B cell (primary cell): ENCODE data around the gene QRICH1. TPM values are rescaled to one million over a fixed set of nuclear protein-coding genes. Genes with fewer than 3 reads are reported as not detected.

Experiments used
- ATAC-seq: fragments of 200-7000 bp; cut with Tn5 transposase; one replicate; pipeline ENCODE4 v1.10.0; 2021; ENCODE audit warnings: low read depth, mild to moderate bottlenecking, moderate number of reproducible peaks, moderate library complexity
- CTCF ChIA-PET: fragments of 350-600 bp; sonication (Branson Sonifier 250); formaldehyde crosslinking; loops from one replicate; lab custom pipeline; 2021; ENCODE audit warnings: antibody characterized with exemption, inconsistent platforms; lab: Charles Lee
- POLR2A ChIA-PET: fragments of 350-600 bp; sonication (Branson Sonifier 250); formaldehyde crosslinking; loops from one replicate; lab custom pipeline; 2021; ENCODE audit warnings: antibody characterized with exemption; lab: Charles Lee
- DNase-seq: peaks from one replicate; pipeline ENCODE4 v3.0.0; 2013
- H2AFZ ChIP-seq: 2 replicates; pipeline ENCODE4 v1.6.1; 2012; ENCODE audit warnings: mild to moderate bottlenecking, low read depth, low read length; ENCODE audit not compliant: insufficient read depth, poor library complexity, severe bottlenecking
- H3K27ac ChIP-seq, 2 donors: 1 replicate in 1 of 2; 2 replicates in 1 of 2; pipeline ENCODE4 v1.5.1; 2012 to 2013; ENCODE audit warnings: low read length in 2 of 2, mild to moderate bottlenecking in 2 of 2, moderate library complexity in 1 of 2
- H3K27me3 ChIP-seq, 4 experiments: fragments of 200-600 bp in 1 of 4; sonication (generic) in 1 of 4; replicated peaks in 1 of 4; 1 replicate in 2 of 4; 2 replicates in 2 of 4; pipeline versions ENCODE4 v1.6.1 to v1.7.0; 2013 to 2016; ENCODE audit warnings: low read length in 3 of 4, mild to moderate bottlenecking in 2 of 4, mixed read lengths in 1 of 4, moderate library complexity in 1 of 4; ENCODE audit not compliant: insufficient read depth in 4 of 4, control insufficient read depth in 3 of 4; ENCODE audit errors: control extremely low read depth in 1 of 4
- H3K36me3 ChIP-seq, 2 experiments: replicated peaks in 1 of 2; 1 replicate in 1 of 2; 2 replicates in 1 of 2; pipeline versions ENCODE4 v1.6.1 to v1.7.1; 2013; ENCODE audit warnings: low read length in 1 of 2; ENCODE audit not compliant: insufficient read depth in 2 of 2, control insufficient read depth in 1 of 2; ENCODE audit errors: control extremely low read depth in 1 of 2, extremely low read depth in 1 of 2
- H3K4me1 ChIP-seq, 2 donors: fragments of 200-600 bp in 1 of 2; sonication (generic) in 1 of 2; 1 replicate in 1 of 2; 2 replicates in 1 of 2; pipeline versions ENCODE4 v1.5.1 to v1.6.1; 2013 to 2017; ENCODE audit warnings: low read length in 2 of 2; ENCODE audit not compliant: control insufficient read depth in 2 of 2, insufficient read depth in 2 of 2
- H3K4me2 ChIP-seq: replicated peaks from 2 replicates; pipeline ENCODE3; 2012; ENCODE audit warnings: mild to moderate bottlenecking, low read depth, low read length; ENCODE audit not compliant: poor library complexity, severe bottlenecking
- H3K4me3 ChIP-seq, 5 experiments: fragments of 200-600 bp in 1 of 5; sonication (generic) in 1 of 5; 1 replicate in 3 of 5; 2 replicates in 2 of 5; pipeline versions ENCODE4 v1.5.1 to v1.7.0; 2011 to 2016; ENCODE audit warnings: low read length in 4 of 5, mild to moderate bottlenecking in 4 of 5, low read depth in 2 of 5, control low read depth in 1 of 5, moderate library complexity in 1 of 5; ENCODE audit not compliant: insufficient read depth in 1 of 5; ENCODE audit errors: control extremely low read depth in 1 of 5, extremely low read depth in 1 of 5
- H3K79me2 ChIP-seq: fragments of 200-600 bp; sonication (generic); one replicate; pipeline ENCODE4 v1.6.0; 2016; ENCODE audit warnings: low read length; ENCODE audit not compliant: control insufficient read depth, insufficient read depth
- H3K9ac ChIP-seq: fragments of 200-600 bp; sonication (generic); 2 replicates; pipeline ENCODE4 v1.6.1; 2017; ENCODE audit warnings: mild to moderate bottlenecking, low read length, moderate library complexity
- H3K9me3 ChIP-seq, 3 donors: one replicate each; pipeline versions ENCODE4 v1.6.1 to v1.7.1; 2013; ENCODE audit warnings: low read length in 2 of 3; ENCODE audit not compliant: control insufficient read depth in 2 of 3, insufficient read depth in 1 of 3; ENCODE audit errors: control extremely low read depth in 1 of 3
- H4K20me1 ChIP-seq: 2 replicates; pipeline ENCODE4 v1.6.0; 2012; ENCODE audit warnings: mild to moderate bottlenecking, low read length; ENCODE audit not compliant: insufficient read depth, control insufficient read depth, poor library complexity, severe bottlenecking
- H3K27ac Mint-ChIP-seq: one replicate; pipeline ENCODE4 v1.8.0; 2021; ENCODE audit warnings: mixed read lengths
- H3K27me3 Mint-ChIP-seq: one replicate; pipeline ENCODE4 v1.8.0; 2021; ENCODE audit warnings: mixed read lengths
- H3K4me1 Mint-ChIP-seq: one replicate; pipeline ENCODE4 v1.8.0; 2021; ENCODE audit warnings: mixed read lengths
- H3K4me3 Mint-ChIP-seq: one replicate; pipeline ENCODE4 v1.8.0; 2021; ENCODE audit warnings: mixed read lengths
- H3K9me3 Mint-ChIP-seq: one replicate; pipeline ENCODE4 v1.8.0; 2022; ENCODE audit warnings: mixed read lengths; ENCODE audit not compliant: insufficient read depth
- EZH2 ChIP-seq: IDR thresholded peaks from 2 replicates; pipeline ENCODE4 v1.6.1; 2012; ENCODE audit warnings: borderline replicate concordance, low read depth, mild to moderate bottlenecking, moderate library complexity, low read length; ENCODE audit not compliant: insufficient read depth, poor library complexity, severe bottlenecking
- WGBS: methylation state at CpG from one replicate; pipeline ENCODE4 v1.1.5; 2013; ENCODE audit warnings: missing lambda C conversion rate; ENCODE audit not compliant: insufficient coverage; 5-methylcytosine and 5-hydroxymethylcytosine counted together
- intact Hi-C: fragments of 100-400 bp; cut with micrococcal nuclease; formaldehyde crosslinking; loops from one replicate; pipeline ENCODE4 v1.10.0; 2022
- polyA plus RNA-seq: library from polyadenylated mRNA; depleted of rRNA; stranded (reverse); fragments of >200 nt; gene quantifications from 2 replicates; pipeline ENCODE4 v1.2.3, GENCODE V29; 2012
- total RNA-seq, 2 donors: library from RNA; stranded (reverse); fragments of 120-200 nt in 1 of 2; gene quantifications; 1 replicate in 1 of 2; 2 replicates in 1 of 2; pipeline versions ENCODE4 v1.2.3 to v1.2.4, GENCODE V29; 2013 to 2022
- TF ChIP-seq, protein P1 (sequence below): fragments of 200-600 bp; IDR thresholded peaks from one replicate; pipeline ENCODE4 v1.8.0; 2022; ENCODE audit warnings: antibody characterized with exemption, mild to moderate bottlenecking

QRICH1 gene
- total and polyA plus RNA-seq, 2 donors (not counting 1 experiment from before 2014, with no cell fraction given), result 179 to 187 TPM

DNA sequence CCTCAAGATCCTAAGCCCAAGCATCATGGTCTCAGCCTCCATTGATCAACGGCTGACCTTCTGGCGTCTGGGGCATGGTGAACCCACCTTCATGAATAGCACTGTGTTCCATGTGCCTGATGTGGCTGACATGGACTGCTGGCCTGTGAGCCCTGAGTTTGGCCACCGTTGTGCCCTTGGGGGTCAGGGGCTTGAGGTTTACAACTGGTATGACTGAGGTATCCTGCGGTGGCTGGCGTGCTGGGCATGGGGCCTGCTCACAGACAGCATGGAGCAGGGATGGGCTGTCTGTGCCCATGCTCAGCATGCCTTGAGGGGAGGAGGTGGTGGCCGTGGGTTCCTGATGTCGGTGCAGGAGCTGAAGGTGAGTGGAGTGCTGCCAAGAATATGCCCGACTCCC lies 78.8 kb downstream of the QRICH1 start:
- Histone ChIP-seq H4K20me1 (peaks cover 46% of the 10 kb centered on the region), H3K27ac (no peak overlapping the region), H3K9ac (no peak overlapping the region), H3K4me2 (no peak overlapping the region), H3K4me1 (peaks cover 18 to 24% of the 10 kb centered on the region in 2 donors), H3K36me3 (peaks cover 1 to 42% of the 10 kb centered on the region in 2 experiments), H3K27me3 (no peaks in the 10 kb centered on the region), H3K9me3 (no peaks in the 10 kb centered on the region), H3K79me2 (peaks cover 43% of the 10 kb centered on the region), H3K4me3 (no peak overlapping the region), H2AFZ (no peak overlapping the region)
- 92% methylated on average over 5 of the region's 8 CpGs for WGBS
- Mint-ChIP-seq H3K27me3 (no peaks in the 10 kb centered on the region), H3K4me1 (peaks cover 33% of the 10 kb centered on the region), H3K9me3 (no peaks in the 10 kb centered on the region), H3K4me3 (peak overlapping the region; percentile 10), H3K27ac (peak overlapping the region; percentile 12)
- ChIA-PET CTCF (interaction anchor here (1.5 to 5.6 kb wide), 3 partner anchors 8 to 28 kb away, joined by 5 to 69 read pairs (median 6); partner anchors contain the start of genes P4HTM and WDR6), POLR2A (no interaction called here)
- intact Hi-C loops, result no loop called here
- no peak for TF ChIP-seq EZH2
- TF ChIP-seq, protein P1, sequence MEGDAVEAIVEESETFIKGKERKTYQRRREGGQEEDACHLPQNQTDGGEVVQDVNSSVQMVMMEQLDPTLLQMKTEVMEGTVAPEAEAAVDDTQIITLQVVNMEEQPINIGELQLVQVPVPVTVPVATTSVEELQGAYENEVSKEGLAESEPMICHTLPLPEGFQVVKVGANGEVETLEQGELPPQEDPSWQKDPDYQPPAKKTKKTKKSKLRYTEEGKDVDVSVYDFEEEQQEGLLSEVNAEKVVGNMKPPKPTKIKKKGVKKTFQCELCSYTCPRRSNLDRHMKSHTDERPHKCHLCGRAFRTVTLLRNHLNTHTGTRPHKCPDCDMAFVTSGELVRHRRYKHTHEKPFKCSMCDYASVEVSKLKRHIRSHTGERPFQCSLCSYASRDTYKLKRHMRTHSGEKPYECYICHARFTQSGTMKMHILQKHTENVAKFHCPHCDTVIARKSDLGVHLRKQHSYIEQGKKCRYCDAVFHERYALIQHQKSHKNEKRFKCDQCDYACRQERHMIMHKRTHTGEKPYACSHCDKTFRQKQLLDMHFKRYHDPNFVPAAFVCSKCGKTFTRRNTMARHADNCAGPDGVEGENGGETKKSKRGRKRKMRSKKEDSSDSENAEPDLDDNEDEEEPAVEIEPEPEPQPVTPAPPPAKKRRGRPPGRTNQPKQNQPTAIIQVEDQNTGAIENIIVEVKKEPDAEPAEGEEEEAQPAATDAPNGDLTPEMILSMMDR, result no peak
- no peak for DNase-seq
- ATAC-seq, result no peak
